GM18519 (cell line): ENCODE measurements around the gene JMJD1C.
A peak's percentile ranks its signal among the peaks of the same experiment; 100 is the strongest.

ENCODE experiments used
- ATAC-seq: cut with Tn5 transposase; IDR thresholded peaks from one replicate; pipeline ENCODE4 v1.9.1; 2021; ENCODE audit warnings: mild to moderate bottlenecking, moderate library complexity; ENCODE audit not compliant: unreplicated experiment, low FRiP score

JMJD1C gene

DNA sequence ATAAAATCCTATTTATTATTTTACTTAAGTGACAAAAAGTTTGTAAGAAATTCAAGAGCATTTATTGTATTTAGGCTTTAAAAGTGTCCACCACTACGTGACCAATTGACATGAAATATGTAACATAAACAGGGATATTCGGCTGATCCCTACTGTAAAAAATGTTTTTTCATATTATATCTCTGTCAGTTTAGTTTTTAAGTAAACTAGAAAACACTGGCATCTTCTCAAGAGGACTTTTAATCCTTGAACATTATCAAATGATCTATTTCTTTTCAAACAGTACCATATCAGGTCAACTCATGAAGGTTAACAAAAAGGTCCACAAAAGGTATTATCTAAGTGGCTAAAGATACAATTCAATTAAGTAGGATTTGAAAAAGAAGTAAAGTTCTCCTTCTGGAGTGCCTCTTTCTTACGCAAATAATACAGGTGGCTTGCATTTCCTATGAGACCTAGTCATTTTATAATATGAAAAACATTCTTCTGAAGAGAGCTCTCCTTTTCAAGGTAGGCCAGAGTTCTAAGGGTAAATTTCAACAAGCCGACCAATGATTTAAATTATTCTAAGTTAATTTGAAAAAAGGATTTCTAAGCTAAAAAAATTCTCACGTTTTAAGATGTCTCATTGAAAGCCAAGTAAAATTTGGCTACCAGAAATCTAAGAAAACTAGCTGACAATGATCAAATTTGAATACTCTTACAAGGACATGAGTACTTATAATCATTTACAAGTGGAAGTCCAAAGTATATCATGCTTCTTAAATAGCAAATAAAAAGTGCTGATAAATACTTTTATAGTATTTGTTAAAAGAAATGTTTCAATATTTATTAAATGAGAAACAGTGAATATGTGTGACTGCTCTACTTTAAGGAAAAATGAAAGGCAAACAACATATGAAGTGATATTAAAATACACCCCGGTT is 199.1 kb downstream of the JMJD1C start:
- ATAC-seq, result no peak

DNA sequence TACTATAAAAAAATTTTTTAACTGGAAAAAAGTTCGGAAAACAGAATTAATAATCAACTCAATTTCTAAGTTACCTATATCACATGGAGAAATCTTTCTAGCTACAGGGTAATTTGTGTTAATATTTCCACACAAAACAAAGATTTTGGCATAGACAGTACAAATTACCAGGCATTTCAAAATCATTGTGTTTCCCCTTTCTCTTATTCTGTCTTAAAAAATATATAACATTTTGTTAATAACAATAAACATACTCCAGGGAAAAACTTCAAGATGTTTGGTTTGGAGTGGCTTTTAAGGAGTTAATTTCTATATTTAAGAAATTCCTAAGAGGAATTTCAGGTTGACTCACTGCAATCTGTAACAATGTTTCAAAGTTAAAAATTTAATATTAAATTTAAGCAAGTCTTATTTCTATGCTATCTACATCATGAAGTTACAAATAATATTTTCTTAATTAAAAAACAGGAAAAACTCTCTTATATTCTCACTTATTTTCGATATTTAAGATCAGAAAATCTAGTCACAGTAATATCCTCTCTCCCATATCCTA is 200.0 kb downstream of the JMJD1C start:
- no peak for ATAC-seq

- ATAC-seq, result no peak
Measured at GRCh38 chr10:63265222-63265617, 200.6 kb downstream of the JMJD1C start.

DNA sequence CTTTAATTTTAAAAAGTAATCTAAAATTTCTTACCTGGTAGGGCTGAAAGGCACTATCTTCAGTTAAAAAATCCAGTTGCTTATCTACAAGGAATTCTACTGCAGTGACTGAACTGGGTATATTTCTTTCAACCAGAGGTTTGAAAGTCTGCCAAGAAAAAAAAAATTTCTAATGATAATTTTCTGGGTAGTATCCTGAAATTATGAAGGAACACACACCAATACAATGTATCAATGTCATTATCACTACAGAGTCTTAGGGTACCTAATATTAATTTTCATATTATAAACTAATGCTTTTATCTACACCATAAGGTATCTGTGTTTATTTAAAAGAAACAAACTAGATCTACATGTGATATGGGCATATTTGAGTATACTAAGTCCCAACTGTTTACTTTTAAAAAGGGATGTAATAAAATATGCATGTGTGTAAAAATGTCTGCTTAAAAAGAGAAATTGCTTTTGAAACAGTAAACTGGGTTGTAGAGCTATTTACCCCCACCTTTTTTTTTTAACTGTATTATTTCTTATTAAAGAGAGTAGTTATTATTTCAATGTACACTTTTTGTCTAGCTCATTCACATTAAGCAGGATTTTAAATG is 201.1 kb downstream of the JMJD1C start:
- no peak for ATAC-seq

DNA sequence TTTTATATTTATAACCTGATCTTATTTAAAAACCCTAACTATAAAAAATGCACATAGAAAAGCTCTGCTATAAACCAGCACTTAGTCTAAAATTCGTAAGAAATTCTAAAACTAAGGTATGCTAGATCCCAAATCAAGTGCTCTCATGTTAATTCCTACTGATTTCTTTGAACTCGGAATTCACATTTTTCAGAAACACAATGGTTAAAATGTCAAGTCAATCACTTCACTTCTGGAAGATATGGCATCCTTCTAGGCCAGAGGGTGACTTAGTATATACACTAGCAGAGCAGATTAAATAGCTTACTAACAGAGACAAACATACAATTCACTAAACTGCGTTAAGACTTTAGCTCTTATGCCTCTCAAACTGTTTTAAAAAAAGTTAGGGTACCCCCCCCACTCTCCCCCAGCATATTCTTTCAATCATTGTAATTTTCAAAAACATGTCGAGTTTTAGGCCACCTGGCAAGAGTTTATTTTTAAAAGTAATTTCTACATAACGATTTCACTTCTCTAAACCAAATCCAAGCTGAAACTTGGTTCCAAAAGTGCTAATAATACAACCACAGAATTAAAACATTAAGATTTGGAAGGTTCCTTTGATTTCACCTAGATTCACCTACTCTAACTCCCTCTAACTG is 203.2 kb downstream of the JMJD1C start:
- ATAC-seq, result no peak

GRCh38 chr10:63261496-63261895 is 204.3 kb downstream of the JMJD1C start:
- ATAC-seq, result peak; percentile 42

DNA sequence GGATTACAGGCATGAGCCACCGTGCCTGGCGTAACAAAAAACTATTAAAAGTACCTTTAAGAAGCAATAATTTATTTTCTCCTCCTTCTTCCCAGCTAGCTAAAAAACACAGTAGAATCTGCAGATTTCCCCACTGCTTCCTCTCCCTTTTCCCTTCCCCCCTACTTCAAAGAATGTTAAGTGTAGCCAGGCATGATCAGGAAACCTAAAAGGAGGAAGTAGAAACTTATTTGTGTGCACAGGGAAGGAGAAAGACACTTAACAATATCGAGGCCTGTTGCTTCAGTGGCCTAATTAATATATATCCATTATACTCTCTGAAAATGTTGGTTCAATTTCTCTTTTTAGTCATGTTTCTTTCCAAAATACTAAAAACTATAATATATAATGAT is 204.9 kb downstream of the JMJD1C start:
- ATAC-seq, result no peak

GRCh38 chr10:63260103-63260859 is 205.5 kb downstream of the JMJD1C start:
- no peak for ATAC-seq

DNA sequence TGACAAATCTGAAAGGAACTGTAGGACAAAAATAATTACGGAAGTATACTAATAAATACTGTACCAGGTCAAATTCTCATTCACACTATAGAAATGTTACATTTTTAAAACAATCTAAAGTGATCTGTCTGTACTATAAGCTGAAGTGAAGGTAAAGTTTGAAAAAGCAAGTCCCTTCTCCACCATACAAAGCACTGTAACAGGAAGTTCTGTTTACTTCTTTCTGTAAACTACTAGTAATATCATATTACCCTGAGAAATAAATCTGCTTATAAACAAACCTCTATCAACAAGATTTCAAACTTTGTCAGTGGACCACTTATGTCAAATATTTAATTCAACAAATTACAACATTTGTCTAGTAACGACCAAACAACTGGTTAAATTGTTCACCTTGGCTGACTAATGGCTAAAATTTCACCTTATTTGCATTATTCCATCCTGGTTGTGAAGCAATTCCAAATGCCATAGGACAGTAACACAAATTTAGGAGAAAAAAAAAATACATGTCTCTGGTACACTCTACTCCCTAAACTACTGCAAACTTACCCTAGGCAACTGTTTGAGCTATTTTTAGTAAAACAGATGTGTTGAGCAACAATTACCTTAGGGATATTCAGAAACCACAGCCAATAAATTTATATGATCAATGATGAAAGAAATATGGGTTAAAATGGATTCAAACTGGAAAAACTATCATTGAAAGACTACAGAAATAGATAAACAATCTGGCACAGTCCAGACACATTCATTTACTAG is 206.7 kb downstream of the JMJD1C start:
- no peak for ATAC-seq

- no peak for ATAC-seq
Measured at GRCh38 chr10:63257778-63258177, 208.0 kb downstream of the JMJD1C start.

DNA sequence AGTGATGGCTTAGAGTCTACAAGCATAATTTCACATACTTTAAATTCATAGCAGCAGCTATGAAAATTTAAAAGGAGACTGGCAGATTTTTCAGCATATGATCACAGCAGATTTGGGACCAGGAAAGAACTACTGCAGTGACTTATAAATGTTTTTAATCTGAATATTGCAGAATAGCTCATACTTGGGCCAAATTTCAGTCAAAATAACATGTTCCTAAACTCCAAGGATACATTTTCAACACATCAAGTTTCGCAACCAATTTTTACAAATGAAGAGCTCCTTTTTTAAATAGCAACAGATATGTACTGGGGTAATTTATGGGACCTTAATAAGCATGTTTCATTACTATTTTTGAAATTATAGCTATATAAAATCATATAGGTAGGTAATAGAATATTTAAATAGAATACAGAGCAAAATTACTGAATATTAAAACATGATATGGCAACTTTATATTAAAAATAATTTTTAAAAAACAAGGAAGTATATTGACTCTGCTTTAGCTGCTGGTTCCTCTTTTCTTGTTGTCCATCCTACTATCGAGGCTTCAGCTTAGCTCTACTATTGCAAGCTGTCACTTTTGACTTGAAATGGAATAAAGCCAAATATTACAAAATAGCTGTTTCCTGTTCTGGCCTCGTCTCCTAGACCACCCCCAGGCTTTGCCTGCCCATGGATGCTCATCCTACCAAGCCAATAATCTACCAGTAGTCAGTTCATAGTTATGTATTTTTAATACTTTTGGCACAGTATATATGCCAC is 209.6 kb downstream of the JMJD1C start:
- ATAC-seq, result no peak

DNA sequence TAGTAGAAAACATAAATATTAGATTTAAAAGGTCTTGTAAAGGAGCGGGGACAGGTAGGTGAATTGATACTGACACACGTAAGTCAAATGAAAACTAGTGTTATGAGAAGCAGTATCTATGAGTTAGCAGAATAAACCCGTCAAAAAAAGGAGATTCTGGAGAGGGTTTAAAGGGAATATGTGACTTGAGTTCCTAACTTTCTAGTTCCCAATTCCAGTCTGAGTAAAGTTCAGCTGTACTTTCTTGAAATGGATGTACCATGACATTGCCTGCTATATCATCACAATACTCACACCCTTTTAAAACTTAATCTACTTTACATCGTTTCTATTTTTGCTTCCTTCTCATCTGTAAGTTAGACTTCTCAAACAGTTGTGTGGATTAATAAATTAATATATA is 210.5 kb downstream of the JMJD1C start:
- ATAC-seq, result no peak

- ATAC-seq, result no peak
Measured at GRCh38 chr10:63253040-63253439, 212.7 kb downstream of the JMJD1C start.

GRCh38 chr10:63252095-63252762 is 213.5 kb downstream of the JMJD1C start:
- ATAC-seq, result no peak

- ATAC-seq, result no peak
Measured at GRCh38 chr10:63250032-63250431, 215.7 kb downstream of the JMJD1C start.

GRCh38 chr10:63247771-63248170 is 218.0 kb downstream of the JMJD1C start:
- ATAC-seq, result no peak

DNA sequence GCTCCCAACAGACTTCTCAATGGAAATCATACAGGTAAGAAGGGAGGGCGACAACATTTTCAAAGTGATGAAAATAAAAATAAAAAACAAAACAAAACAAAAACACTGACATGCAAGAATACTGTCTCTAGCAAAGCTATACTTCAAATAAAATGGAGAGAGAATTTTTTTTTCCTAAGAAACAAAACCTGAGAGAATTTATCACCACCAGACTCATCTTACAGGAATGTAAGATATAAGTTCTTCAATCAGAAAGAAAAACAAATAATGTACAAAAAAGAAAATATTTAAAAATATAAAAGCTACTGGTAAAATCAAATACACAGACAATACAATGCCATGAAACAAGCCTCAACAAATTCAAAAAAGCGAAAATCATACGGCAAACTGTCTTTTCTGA is 219.4 kb downstream of the JMJD1C start:
- ATAC-seq, result no peak

DNA sequence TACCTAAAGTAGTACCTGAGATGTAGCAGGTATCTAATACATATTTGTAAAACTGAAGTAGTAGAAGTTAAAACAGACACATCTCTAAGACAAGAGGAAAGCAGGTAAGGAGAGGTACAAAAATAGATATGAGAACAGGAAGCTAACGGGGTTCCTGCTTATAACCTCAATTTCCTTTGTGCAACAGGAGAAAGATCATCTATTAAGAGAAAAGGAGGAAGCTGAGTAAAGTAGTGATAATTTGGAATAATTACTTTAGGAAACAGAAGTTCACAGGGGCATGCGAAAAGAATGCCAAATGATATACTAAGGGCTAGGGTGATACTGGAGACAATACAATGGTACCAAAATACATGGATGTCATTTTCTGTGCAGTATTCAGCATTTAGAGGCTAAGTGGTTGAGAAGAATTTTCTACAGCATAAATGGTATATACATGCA is 223.9 kb downstream of the JMJD1C start:
- ATAC-seq, result no peak
